Activated T-cell treated with anti-CD3 and anti-CD28 coated beads for 4 hours (primary cell): ENCODE data around the gene BRCA1.
"Not testable (repeated sequence)": the region's sequence is repeated elsewhere in the genome, so short reads cannot be mapped to it uniquely, and the experiment has no call there.

Source experiments
- DNase-seq: peaks from one replicate; pipeline ENCODE4 v3.0.0-alpha.2; 2020

The BRCA1 gene

DNA sequence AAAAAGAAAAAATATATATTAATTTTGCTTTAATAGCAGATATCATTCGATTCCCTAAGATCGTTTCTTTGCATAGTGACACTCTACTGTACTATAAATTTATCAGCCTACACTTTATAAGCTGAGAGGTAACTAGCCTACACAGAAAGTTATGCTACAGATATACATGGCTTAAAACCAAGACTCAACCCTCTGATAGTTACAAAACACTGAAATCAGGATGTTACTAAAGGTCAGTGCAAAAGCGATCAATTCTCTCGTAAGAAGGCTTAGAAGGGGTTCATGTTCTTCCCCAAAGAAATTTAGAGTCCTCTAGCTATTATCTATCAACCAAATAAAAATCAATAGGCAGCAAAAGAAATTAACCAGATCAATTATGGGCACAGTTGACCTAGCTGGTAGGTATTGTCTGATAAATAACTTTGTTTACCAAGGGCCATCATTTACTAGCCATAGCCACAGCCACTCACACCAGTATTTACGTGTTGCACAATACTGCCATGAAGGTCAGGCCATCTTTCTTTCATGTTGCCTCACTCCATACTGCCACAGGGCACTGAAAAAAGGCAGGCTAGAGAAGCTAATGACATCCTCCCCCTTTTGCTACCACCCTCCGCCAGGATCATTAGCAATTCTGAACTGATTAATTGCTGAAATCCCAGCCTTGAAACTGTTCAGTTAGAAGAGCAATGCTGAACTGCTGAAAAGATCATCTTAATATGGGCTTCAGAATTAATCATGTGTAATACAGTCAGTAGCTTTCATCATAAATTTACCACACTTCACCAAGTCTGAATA is 56.4 kb downstream of the BRCA1 start:
- DNase-seq = no peak

DNA sequence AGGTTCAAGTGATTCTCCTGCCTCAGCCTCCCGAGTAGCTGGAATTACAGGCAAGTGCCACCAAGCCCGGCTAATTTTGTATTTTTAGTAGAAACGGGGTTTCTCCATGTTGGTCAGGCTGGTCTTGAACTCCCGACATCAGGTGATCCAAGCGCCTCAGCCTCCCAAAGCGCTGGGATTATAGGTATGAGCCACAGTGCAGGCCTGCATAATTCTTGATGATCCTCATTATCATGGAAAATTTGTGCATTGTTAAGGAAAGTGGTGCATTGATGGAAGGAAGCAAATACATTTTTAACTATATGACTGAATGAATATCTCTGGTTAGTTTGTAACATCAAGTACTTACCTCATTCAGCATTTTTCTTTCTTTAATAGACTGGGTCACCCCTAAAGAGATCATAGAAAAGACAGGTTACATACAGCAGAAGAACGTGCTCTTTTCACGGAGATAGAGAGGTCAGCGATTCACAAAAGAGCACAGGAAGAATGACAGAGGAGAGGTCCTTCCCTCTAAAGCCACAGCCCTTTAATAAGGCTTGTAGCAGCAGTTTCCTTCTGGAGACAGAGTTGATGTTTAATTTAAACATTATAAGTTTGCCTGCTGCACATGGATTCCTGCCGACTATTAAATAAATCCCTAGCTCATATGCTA is 62.1 kb downstream of the BRCA1 start:
- DNase-seq = no peak

DNA sequence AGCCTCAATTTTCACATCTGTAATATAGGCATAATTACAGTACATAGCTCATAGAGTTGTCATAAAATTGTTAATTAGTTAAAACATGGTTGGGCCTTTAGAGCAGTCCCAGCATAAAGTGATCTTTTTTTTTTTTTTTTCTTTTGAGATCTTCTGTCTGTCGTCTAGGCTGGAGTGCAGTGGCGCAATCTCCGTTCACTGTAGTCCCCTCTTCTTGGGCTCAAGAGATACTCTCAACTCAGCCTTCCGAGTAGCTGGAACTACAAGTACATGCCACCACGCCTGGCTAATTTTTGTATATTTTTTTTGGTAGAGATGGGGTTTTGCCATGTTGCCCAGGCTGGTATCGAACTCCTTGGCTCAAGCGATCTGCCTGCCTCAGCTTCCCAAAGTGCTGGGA is 69.1 kb downstream of the BRCA1 start:
- DNase-seq = no peak

DNA sequence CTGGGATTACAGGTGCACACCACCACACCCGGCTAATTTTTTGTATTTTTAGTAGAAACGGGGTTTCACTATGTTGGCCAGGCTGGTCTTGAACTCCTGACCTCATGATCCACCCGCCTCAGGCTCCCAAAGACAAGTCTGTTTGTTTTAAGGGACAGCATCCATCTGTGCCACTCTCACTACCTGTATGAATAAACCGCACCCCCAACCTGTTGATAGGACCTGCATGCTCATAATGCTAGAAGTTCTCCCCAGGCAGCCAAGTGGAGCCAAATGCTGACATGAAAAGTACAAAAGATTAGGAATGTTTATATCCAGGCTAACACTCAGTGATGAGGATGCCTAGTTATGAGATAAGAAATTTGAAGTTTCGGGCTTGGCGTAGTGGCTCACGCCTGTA is 72.2 kb downstream of the BRCA1 start:
- DNase-seq = not testable (repeated sequence)

DNA sequence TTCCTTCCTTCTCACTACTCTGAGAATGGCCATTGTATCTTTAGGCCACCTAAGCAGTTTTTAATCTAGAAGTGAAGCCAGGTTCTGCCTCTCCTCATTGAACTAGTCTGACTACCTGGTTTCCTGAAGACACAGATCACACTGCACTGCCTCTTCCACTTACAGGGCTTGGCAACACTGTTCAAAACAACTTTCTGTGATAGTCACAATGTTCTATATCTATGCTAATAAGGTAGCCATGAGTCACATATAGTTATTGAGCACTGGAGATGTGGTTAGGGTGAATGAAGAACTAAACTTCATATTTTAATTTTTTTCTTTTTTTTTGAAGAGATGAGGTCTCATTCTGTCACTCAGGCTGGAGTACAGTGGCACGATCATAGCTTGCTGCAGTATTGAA is 73.2 kb downstream of the BRCA1 start:
- DNase-seq = no peak

DNA sequence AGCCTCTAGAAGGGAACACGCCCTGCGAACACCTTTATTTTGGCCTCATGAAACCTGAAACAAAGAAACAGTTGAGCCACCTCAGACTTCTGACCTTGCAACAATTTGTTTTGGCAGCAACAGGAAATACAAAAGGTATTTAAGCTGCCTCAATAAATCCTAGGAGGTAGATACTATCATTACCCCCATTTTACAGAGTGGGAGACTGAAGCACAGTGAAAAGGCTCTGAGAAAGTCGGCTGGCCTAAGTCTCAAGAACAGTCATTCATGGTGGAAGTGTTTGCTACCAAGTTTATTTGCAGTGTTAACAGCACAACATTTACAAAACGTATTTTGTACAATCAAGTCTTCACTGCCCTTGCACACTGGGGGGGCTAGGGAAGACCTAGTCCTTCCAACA is 81.1 kb downstream of the BRCA1 start:
- DNase-seq = no peak

DNA sequence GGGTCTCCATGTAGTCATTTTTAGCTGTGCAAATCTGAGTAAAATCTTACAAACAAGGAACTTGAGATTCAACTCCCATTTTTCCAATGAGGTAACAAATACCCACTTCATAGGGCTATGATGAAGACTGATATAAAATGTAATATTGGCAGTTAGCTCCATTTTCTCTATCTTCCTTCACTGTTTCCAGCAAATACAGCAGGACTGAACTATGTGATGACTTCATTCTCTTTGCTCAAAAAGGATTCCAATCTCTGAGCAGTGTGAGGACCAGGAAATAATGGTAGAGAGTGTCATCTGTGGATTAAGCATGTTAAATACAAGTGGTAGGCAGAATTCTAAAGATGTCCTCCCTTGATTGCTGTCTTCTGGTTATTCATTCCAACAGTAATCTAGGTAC is 81.9 kb downstream of the BRCA1 start:
- DNase-seq = no peak

DNA sequence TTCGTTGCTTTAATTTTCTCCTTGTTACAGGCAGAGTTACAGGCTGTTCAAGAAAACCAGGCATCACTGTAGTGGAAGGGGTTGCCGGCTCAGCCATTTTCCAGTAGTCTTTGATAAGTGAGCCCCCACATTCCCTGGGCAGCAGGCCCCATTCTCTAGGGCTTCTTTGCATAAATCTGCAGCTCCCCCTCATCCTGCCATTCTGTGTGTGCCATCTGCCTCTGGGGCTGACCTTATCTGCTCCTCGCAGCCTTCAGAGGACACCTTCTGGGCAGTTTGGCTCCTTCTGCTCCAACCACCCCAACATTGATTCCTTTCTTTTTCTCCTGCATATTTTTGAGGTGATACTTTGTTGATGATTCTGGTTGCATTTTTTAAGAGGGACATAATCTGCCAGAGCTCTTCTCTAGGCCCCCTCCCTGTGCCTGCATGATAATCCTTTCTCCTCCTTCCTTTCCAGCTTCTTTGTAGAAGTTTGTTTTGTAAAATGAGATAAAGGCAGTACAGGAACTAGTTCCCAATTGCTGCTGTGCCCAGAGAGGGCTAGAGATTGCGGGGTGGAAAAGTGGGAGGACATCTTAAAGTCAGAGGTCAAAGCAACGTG is 83.0 kb downstream of the BRCA1 start:
- no peak for DNase-seq

DNA sequence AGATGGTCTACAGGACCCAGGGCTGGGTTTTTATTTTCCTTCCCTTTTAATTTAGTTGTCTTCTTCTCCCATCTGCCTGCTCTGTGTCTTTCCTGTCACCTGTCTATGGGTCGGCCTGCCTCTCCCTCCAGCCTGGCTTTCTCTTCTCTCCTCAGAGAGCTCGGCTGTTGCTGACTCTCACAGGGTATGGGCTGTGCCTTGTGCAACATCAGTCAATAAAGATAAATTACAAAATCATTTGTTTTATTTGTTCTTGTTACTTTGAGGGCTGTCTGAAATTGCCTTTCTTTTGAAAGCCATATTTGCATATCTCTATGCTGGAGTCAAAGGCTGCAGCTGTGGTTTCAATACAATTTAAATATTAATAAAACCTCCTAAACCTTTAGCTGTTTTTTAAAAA is 84.5 kb downstream of the BRCA1 start:
- no peak for DNase-seq

DNA sequence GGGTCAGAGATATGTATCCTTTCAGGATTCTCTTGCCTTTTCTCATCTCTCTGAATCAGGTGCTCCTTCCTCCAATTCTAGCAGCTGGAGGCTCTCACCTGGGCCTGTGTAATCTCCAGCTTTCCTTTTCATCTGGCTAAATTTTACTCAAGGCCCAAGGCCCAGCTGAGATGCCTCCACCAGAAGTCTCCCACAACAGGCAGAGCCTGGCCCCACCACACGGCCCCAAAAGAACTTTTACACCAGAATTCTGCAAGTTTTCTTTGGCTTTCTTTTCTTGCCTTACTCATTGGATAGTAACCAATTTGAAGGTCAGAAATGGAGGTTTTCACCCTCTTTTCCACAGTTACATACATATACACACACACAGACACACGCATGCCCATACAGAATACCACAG is 85.5 kb downstream of the BRCA1 start:
- no peak for DNase-seq

DNA sequence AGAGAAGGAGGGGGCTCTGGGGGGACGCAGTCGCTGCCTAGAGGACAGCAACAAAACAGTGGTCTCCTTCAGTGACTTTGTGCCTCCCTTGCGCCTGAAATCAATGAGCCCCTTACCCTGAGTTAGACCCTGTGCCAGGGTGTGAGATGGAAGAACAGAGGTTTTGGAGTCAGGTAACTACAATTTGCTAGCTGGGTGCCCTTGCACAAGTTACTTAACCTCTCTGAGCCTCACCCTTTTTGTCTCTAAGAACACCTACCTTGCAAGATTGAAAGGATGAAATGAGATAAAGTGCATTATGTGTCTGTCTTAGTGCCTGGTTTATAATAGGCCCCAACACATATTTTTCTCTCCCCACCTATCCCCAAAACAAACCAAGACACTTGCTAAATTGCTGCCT is 90.3 kb downstream of the BRCA1 start:
- DNase-seq = no peak

DNA sequence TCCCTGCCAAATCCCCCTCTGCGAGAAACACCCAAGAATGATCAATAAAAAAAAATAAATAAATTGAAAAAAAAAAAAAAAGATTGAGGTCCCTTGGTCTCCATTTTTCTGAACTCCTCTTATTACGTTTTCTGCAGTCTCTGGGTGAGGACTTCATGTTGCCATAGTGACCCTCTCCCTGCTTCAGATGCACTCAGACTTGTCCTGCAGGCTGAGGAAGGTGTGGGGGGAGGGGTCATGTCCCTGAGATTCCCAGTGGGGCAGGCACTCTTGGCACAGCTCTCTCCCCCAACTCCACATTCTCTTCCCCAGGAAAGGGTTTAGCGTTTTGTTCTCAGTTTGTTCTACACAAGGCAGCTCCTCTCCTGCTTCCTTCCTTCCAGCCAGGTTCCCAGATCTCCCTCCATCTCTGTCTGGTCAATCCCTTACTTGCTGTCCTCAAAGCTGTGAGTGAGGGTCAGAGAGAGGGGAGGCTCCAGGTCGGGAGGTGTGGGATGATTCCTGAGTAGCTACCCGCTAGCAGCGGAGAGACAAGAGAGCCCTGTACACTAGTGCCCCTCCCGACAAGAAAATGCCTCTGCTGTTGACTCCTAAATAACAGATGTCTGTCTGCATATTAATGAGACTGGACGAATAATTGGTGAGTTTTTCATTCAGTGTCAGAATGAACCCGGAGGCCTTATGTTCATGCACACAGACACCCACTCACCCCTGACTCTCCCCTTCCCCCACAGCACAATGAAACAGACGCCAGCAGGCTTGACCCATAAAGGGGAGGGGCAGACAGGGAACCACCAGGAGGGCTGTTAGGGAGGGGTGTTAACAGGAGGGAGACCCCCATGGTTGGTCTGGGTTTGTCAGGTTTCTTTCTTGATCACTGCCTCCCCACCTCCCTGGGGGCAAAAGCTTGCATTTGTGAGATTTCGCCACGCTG is 90.9 kb downstream of the BRCA1 start:
- no peak for DNase-seq

DNA sequence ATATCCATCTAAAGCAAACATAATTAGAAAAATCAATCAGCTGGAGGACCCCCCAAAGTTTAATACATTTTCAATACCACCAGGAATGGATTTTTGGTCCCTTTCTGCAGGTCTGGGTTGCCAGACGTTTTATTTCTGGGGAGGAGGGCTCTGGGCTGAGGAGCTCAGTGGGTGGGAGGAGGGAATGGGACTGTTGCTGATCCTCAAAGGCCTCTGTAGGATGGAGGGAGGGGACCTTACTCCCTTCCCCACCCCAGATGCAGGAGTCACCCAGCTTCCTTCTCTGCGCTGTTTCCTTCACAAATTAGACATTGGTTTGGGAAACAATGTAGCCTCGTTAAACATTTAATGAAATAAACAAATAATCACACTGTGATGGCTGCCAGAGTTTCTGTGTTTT is 93.5 kb downstream of the BRCA1 start:
- DNase-seq = no peak

DNA sequence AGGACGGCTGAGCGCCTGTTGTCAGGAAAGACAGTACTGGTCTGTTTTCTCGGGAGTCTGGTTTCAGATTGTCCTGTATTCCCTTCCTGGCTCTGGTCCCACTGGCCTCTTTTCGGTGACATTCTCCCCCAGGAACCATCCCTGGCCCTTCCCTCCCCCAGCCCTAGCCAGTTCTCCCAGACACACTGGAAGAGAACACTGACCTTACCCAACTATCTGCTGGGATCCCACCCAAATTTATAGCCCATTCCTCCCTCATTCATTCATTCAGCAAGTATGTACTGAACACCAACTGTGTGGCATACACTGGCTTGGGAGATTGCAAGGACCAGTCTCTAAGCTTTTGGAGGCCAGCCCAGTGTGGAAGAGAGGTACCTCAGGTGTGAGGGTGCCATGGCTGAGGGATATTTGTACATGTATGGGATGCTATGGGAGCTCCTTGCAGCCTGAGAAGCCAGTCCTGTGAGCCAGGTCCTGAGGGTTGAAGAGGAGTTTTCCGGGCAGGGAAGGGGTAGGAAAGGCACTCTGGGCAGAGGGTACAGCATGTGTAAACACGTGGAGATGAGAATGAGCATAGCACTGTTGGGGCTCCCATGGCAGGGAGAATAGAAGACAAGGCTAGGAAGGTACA is 94.9 kb downstream of the BRCA1 start:
- no peak for DNase-seq

DNA sequence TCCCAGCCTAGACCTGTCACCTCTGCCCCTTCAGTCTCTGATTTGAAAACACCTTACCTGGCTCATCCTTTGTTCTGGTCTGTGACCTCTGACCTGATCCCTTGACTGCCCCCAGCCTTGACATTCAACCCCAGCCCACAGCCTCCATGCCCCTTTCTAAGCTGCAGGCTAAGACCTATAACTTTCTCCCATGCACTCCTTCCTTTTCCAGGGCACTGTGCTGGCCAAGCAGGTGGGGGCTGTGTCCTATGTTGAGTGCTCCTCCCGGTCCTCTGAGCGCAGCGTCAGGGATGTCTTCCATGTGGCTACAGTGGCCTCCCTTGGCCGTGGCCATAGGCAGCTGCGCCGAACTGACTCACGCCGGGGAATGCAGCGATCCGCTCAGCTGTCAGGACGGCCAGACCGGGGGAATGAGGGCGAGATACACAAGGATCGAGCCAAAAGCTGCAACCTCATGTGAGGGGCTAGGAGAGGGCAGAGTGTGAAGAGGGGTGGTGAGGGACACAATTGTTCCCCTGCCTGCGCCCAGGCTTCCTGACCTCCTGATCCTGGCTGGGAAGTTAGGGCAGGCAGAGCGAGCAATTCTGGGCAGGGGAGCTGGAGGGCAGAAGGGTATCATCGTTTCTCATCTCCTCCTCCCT is 96.8 kb downstream of the BRCA1 start:
- no peak for DNase-seq

DNA sequence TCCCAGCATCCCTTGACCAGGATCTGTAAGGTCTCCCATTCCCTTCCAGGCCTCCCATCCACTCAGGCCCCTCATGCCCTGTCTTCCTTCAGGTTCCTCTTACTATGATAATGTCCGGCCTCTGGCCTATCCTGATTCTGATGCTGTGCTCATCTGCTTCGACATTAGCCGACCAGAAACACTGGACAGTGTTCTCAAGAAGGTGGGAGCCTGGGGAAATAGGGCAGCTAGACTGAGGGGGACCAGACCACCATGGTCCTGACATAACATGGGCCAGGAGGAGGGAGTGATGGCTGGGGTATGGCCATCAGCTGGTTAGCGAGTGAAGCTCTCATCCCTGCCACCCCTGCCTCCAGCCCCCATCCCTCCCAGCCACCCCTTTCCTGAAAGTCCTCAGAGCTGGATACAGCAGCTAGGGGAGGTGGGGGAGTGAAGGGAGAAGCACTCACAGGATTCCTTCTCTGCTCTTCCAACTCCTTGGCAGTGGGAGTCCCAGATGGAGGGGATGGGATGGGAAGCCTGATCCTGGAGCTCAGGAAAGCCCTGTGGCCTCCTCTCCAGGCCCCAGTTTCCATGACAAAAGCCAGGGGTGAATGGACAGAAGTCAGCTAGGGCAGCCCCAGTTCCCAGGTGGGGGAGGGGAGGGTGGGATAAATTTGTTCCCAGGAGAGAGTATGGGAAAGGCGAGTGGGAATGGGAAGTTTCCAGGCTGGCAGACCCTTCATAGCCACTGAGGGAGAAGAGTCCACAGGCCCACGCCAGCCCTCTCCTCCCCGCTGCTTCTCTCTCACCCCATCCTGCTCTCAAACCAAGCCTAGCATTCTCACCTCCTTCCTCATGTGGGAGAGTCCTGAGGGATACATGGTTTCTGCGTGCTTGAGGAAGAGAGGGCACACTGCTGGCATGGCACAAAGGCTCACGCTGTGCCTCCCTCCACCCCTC is 97.8 kb downstream of the BRCA1 start:
- DNase-seq = no peak

DNA sequence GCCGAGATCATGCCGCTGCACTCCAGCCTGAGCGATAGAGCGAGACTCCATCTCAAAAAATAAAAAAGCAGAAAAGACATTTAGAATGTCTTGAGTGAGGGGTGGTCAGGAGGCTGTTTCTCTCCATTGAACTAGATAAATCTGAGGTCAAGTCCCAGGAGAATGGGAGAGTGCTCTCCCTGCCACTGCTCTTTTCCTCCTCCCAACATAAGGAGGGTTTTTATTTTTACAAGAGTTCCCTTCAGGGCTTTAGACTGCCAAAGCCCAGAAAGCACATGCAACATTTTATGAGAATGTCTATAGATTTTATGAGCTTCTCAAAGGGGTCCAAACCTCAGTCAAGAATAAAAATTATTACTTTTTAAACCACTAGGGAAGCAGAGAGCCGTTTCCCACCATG is 98.6 kb downstream of the BRCA1 start:
- no peak for DNase-seq

DNA sequence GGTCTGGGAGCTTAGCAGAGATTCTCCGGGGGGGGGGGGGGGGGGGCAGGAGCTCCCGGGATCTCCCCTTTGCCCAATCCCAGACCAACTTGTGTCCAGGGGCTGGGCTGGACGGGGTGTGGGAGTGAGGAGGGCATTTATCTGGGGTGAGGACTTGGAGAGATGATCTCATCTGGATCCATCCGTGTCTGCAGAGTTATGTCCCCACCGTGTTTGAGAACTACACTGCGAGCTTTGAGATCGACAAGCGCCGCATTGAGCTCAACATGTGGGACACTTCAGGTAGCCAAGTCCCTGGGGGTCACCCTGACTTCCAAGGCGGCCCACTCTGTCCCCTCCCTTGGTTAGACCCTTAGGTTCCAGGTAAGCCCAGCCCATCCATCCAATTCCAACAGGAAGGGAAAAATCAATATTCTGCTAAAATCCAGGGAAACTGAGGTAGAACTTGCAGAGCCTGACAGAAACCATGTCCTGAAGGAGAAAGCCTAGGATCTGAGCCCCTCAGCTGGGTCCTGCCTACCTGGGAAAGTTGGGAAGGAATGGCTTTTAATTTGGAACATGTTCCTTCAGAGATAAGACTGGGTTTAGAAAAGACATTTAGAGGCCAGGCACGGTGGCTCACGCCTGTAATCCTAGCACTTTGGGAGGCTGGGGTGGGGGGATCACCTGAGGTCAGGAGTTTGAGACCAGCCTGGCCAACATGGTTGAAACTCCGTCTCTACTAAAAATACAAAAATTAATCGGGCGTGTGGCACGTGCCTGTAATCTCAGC is 99.2 kb downstream of the BRCA1 start:
- no peak for DNase-seq

DNA sequence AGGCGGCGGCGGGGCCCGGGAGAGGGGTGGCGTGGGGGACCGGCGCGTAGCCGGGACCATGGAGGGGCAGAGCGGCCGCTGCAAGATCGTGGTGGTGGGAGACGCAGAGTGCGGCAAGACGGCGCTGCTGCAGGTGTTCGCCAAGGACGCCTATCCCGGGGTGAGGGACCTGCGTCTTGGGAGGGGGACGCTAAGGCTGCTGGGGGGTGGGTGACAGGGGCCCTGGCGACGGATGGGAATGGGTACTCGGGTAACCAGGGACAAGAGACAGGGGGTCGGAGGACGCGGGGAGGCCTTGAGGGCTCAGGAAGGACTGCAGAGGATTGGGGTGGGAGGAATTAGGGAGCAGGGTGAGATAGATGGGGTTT is 99.9 kb downstream of the BRCA1 start:
- DNase-seq = no peak
